PC-9 (cell line): ENCODE measurements around the gene MYO5A.

Experiments
- CTCF ChIP-seq: fragments of 200-600 bp; sonication (generic); conservative IDR thresholded peaks from 2 replicates; pipeline ENCODE4 v1.6.1; 2017; ENCODE audit warnings: mixed run types, antibody characterized with exemption, mild to moderate bottlenecking, moderate library complexity
- EZH2 ChIP-seq: fragments of 200-600 bp; sonication (generic); IDR thresholded peaks from 2 replicates; pipeline ENCODE4 v1.8.0; 2017; ENCODE audit warnings: antibody characterized with exemption, low read depth

- TF ChIP-seq CTCF (peak; percentile 58), EZH2 (no peak)
These were observed 197.0 kb downstream of the MYO5A start for GRCh38 chr15:52331490-52332240.
